Uterus (tissue), 2 donors: ENCODE data around the gene MPG.

Source experiments
- POLR2A ChIP-seq, 2 donors: fragments of 450-650 bp; IDR thresholded peaks; one replicate each; pipeline ENCODE4 v1.6.1; 2016; ENCODE audit warnings: antibody characterized with exemption in 2 of 2, mild to moderate bottlenecking in 1 of 2, moderate library complexity in 1 of 2
- TF ChIP-seq, protein P1 (sequence below), 4 experiments: fragments of 200-600 bp in 2 of 4; fragments of 450-650 bp in 2 of 4; sonication (generic) in 2 of 4; IDR thresholded peaks; one replicate each; pipeline ENCODE4 v1.5.1; 2016 to 2019; ENCODE audit warnings: antibody characterized with exemption in 4 of 4, mild to moderate bottlenecking in 2 of 4, moderate library complexity in 1 of 4

DNA sequence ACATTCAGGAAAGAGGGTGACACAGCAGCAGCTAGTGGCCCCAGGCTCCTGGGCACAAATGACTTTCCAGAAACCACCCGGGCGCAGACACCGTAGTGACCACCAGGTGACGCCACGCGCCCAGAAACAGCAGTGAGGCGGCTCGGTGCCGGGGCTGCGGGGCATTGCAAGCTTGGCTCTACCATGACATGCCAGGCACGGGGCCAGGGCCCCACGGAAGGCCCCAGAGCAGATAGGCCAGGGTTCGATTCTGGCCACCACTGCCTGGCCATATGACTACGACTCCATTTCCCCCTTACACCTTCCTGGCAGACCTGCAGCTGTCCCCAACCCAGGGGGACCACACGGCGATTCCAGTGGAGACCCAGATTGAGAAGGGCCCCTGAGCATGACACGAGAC is 12.3 kb upstream of the MPG start:
- TF ChIP-seq, protein P1, sequence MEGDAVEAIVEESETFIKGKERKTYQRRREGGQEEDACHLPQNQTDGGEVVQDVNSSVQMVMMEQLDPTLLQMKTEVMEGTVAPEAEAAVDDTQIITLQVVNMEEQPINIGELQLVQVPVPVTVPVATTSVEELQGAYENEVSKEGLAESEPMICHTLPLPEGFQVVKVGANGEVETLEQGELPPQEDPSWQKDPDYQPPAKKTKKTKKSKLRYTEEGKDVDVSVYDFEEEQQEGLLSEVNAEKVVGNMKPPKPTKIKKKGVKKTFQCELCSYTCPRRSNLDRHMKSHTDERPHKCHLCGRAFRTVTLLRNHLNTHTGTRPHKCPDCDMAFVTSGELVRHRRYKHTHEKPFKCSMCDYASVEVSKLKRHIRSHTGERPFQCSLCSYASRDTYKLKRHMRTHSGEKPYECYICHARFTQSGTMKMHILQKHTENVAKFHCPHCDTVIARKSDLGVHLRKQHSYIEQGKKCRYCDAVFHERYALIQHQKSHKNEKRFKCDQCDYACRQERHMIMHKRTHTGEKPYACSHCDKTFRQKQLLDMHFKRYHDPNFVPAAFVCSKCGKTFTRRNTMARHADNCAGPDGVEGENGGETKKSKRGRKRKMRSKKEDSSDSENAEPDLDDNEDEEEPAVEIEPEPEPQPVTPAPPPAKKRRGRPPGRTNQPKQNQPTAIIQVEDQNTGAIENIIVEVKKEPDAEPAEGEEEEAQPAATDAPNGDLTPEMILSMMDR (IDR thresholded peaks at IDR 0.05) = peak; percentile 90 to 99 (median 98)
- TF ChIP-seq POLR2A (IDR thresholded peaks at IDR 0.05) = no peak
